Endothelial cell (in vitro differentiated cells): ENCODE results near the gene PIK3CB. TPM values are rescaled to one million over a fixed set of nuclear protein-coding genes. Genes with fewer than 3 reads are reported as not detected.

Experiments
- DNase-seq: peaks from one replicate; pipeline ENCODE4 v3.0.0; 2021; ENCODE audit warnings: low spot score
- H3K27ac Mint-ChIP-seq: one replicate; pipeline ENCODE4 v1.8.0; 2021; ENCODE audit warnings: mixed read lengths, inconsistent platforms; ENCODE audit not compliant: unreplicated experiment
- H3K27me3 Mint-ChIP-seq: one replicate; pipeline ENCODE4 v1.8.0; 2021; ENCODE audit warnings: mild to moderate bottlenecking, moderate library complexity, mixed read lengths, inconsistent platforms; ENCODE audit not compliant: unreplicated experiment
- H3K36me3 Mint-ChIP-seq: one replicate; pipeline ENCODE4 v1.8.0; 2021; ENCODE audit warnings: mild to moderate bottlenecking, low read depth, mixed read lengths, inconsistent platforms; ENCODE audit not compliant: unreplicated experiment
- H3K4me1 Mint-ChIP-seq: one replicate; pipeline ENCODE4 v1.8.0; 2021; ENCODE audit warnings: mild to moderate bottlenecking, mixed read lengths, inconsistent platforms; ENCODE audit not compliant: unreplicated experiment
- H3K4me3 Mint-ChIP-seq: one replicate; pipeline ENCODE4 v1.8.0; 2021; ENCODE audit warnings: mild to moderate bottlenecking, mixed read lengths, inconsistent platforms; ENCODE audit not compliant: unreplicated experiment
- H3K9me3 Mint-ChIP-seq: one replicate; pipeline ENCODE4 v1.8.0; 2021; ENCODE audit warnings: mixed read lengths, inconsistent platforms; ENCODE audit not compliant: unreplicated experiment
- total RNA-seq: library from RNA; stranded (reverse); fragmentation: NEBNext Ultra II Directional; extraction: Animal tissue kit (Norgen Biotek cat#: 25700); gene quantifications from one replicate; pipeline ENCODE4 v1.2.1, GENCODE V29; 2021; ENCODE audit not compliant: unreplicated experiment
- TF ChIP-seq, protein P1 (sequence below): fragments of 200-600 bp; sonication (generic); IDR thresholded peaks from one replicate; pipeline ENCODE4 v1.5.0; 2021; ENCODE audit warnings: antibody characterized with exemption; ENCODE audit not compliant: unreplicated experiment

PIK3CB gene
- total RNA-seq, 1 donor from 2014 or later: 14.2 TPM

DNA sequence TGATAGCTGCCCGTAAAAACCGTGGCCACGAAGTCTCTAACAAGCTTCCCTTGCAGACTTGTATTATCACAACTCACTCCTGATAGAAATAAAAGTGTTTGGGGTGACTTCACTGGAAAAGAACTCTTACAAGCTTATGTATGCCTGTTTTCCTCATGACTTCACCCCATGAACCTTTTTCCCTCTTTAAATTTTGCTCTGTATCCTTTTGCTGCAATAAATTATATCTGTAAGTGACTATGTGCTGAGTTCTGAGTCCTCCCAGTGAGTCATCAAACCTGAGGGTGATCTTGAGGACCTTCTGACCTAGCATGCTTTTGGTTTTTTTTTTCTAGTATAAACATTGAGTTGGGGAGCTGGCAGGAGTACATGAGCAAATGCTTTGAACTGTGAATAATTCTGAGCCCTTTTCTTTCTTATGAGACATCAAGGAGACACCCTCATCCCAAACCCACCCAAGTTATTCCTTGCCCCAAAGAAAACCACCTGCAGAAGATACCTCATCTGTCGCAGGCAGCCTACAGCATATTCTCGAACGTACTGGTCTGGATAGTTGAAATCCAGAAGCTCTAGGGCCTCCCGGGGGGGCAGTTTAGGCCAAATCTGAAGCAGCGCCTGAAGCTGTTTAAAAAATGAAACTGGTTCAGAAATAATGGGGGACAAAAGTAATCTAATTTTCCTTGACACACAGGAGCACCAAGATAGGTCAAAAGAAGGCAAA, 140.3 kb downstream of the PIK3CB start:
- Mint-ChIP-seq H3K4me3 (no peak overlapping the region), H3K9me3 (no peaks in the 10 kb centered on the region), H3K27me3 (no peaks in the 10 kb centered on the region), H3K27ac (no peak overlapping the region), H3K36me3 (peaks cover 6% of the 10 kb centered on the region), H3K4me1 (no peaks in the 10 kb centered on the region)
- TF ChIP-seq, protein P1, sequence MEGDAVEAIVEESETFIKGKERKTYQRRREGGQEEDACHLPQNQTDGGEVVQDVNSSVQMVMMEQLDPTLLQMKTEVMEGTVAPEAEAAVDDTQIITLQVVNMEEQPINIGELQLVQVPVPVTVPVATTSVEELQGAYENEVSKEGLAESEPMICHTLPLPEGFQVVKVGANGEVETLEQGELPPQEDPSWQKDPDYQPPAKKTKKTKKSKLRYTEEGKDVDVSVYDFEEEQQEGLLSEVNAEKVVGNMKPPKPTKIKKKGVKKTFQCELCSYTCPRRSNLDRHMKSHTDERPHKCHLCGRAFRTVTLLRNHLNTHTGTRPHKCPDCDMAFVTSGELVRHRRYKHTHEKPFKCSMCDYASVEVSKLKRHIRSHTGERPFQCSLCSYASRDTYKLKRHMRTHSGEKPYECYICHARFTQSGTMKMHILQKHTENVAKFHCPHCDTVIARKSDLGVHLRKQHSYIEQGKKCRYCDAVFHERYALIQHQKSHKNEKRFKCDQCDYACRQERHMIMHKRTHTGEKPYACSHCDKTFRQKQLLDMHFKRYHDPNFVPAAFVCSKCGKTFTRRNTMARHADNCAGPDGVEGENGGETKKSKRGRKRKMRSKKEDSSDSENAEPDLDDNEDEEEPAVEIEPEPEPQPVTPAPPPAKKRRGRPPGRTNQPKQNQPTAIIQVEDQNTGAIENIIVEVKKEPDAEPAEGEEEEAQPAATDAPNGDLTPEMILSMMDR: no peak
- no peak for DNase-seq

DNA sequence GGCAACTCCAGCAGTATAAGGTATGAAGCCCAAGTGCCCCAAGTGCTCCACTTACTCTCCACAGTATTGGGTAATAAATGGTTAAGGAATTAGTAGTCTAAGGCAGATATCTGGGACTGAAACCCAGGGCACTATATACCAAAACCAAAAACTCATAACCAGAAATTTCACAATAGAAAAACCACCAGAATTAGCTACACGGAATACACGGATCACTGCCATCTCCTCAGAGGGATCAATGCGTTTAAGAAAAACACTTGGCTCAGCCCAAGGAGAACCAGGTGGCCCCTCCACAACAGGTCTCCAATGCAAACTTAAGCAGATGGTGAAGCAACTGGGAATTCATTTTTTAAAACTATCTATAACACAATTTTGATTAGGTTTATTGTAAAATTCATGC, 142.6 kb downstream of the PIK3CB start:
- Mint-ChIP-seq H3K36me3 (no peaks in the 10 kb centered on the region), H3K4me1 (no peaks in the 10 kb centered on the region), H3K4me3 (no peak overlapping the region), H3K9me3 (no peaks in the 10 kb centered on the region), H3K27me3 (no peaks in the 10 kb centered on the region), H3K27ac (no peak overlapping the region)
- TF ChIP-seq, protein P1: no peak
- no peak for DNase-seq

DNA sequence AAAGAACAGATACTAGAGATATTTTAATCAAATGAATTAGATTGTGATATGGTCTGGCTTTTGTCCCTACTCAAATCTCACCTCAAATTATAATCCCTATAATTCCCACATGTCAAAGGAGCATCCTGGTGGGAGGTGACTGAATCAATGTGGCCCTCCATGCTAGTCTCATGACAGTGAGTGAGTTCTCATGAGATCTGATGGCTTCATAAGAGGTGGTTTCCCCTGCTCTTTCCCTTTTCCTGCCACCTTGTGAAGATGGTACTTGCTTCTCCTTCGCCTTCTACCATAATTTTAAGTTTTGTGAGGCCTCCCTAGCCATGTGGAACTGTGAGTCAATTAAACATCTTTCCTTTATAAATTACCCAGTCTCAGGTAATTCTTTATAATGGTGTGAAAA, 143.4 kb downstream of the PIK3CB start:
- DNase-seq: no peak
- Mint-ChIP-seq H3K4me3 (no peak overlapping the region), H3K27me3 (no peaks in the 10 kb centered on the region), H3K27ac (no peak overlapping the region), H3K4me1 (no peaks in the 10 kb centered on the region), H3K9me3 (no peaks in the 10 kb centered on the region), H3K36me3 (no peaks in the 10 kb centered on the region)
- TF ChIP-seq, protein P1: no peak

DNA sequence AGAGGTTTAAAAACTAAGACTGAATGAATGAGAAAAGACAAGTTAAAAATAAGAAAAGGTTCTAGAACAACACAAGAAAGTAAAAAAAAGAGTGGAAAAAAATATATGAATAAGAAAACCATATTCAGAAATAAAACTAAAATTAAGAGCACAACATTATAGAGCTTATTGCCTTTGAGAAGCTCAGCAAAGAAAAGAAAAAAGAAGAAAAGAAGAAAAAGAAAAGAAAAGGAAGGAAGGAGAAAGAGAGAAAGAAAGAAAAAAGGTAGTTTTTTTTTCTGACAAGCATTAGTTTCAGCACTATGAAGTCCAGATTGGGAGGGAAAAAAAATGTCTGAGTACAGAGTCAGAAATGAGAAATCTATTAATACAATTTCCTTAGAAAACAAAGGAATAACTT, 144.7 kb downstream of the PIK3CB start:
- Mint-ChIP-seq H3K27ac (no peak overlapping the region), H3K27me3 (no peaks in the 10 kb centered on the region), H3K36me3 (no peaks in the 10 kb centered on the region), H3K9me3 (no peaks in the 10 kb centered on the region), H3K4me1 (no peaks in the 10 kb centered on the region), H3K4me3 (no peak overlapping the region)
- no peak for DNase-seq
- TF ChIP-seq, protein P1: no peak

DNA sequence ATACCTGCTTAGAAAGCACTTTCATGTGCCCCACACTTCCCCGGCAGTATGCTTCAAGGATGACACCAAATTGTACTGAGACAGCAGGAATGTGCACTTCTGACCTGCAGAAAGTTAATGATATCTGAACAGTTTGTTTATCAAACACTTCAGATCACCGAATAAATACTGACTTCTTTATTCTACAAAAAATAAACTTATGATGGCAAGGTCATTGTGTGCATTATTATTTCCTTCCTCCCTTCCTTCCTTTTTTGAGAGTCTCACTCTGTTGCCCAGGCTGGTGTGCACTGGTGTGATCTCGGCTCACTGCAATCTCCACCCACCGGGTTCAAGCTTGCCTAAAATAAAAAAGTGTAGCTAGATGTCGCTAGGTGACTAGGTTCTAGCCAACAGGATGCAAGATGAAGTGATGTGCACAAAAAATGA, 145.8 kb downstream of the PIK3CB start:
- no peaks in the 10 kb centered on the region for H3K27me3 Mint-ChIP-seq
- H3K4me3 Mint-ChIP-seq: no peak overlapping the region
- TF ChIP-seq, protein P1: no peak
- no peaks in the 10 kb centered on the region for H3K4me1 Mint-ChIP-seq
- no peaks in the 10 kb centered on the region for H3K9me3 Mint-ChIP-seq
- no peaks in the 10 kb centered on the region for H3K36me3 Mint-ChIP-seq
- H3K27ac Mint-ChIP-seq: no peak overlapping the region
- no peak for DNase-seq
